Mesenchymal stem cell (in vitro differentiated cells and primary cell): ENCODE data around the gene CHURC1. TPM values are rescaled to one million over a fixed set of nuclear protein-coding genes. Genes with fewer than 3 reads are reported as not detected.

Experiments used
- DNase-seq: peaks from one replicate; pipeline ENCODE4 v3.0.0-alpha.2; 2013
- H2AFZ ChIP-seq: one replicate; pipeline ENCODE4 v1.6.1; 2013; ENCODE audit warnings: low read depth, mild to moderate bottlenecking, control low read depth, inconsistent platforms, low read length, moderate library complexity
- H2AK5ac ChIP-seq: 2 replicates; pipeline ENCODE4 v1.6.1; 2013; ENCODE audit warnings: low read length, moderate library complexity, mild to moderate bottlenecking, inconsistent platforms; ENCODE audit not compliant: severe bottlenecking
- H2BK120ac ChIP-seq: one replicate; pipeline ENCODE4 v1.6.1; 2013; ENCODE audit warnings: low read depth, mild to moderate bottlenecking, inconsistent platforms, low read length, moderate library complexity
- H2BK12ac ChIP-seq, 2 experiments: one replicate each; pipeline ENCODE4 v1.6.1; 2013; ENCODE audit warnings: inconsistent platforms in 2 of 2, low read length in 2 of 2, mild to moderate bottlenecking in 2 of 2, moderate library complexity in 2 of 2, control low read depth in 1 of 2
- H2BK15ac ChIP-seq: one replicate; pipeline ENCODE4 v1.6.1; 2013; ENCODE audit warnings: mild to moderate bottlenecking, low read depth, inconsistent platforms; ENCODE audit not compliant: poor library complexity, severe bottlenecking
- H2BK5ac ChIP-seq: 2 replicates; pipeline ENCODE4 v1.6.1; 2013; ENCODE audit warnings: low read depth, mild to moderate bottlenecking, low read length, control low read depth, inconsistent platforms; ENCODE audit not compliant: poor library complexity, severe bottlenecking
- H3K14ac ChIP-seq, 2 experiments: one replicate each; pipeline ENCODE4 v1.6.1; 2013; ENCODE audit warnings: inconsistent platforms in 2 of 2, low read length in 2 of 2, control low read depth in 1 of 2, mild to moderate bottlenecking in 1 of 2, moderate library complexity in 1 of 2
- H3K18ac ChIP-seq, 2 experiments: one replicate each; pipeline ENCODE4 v1.6.1; 2013; ENCODE audit warnings: inconsistent platforms in 2 of 2, low read length in 2 of 2, control low read depth in 1 of 2, low read depth in 1 of 2, mild to moderate bottlenecking in 1 of 2
- H3K23ac ChIP-seq, 2 experiments: one replicate each; pipeline ENCODE4 v1.6.1; 2013; ENCODE audit warnings: inconsistent platforms in 2 of 2, low read length in 2 of 2, mild to moderate bottlenecking in 2 of 2, moderate library complexity in 2 of 2, control low read depth in 1 of 2
- H3K27ac ChIP-seq: 2 replicates; pipeline ENCODE4 v1.5.1; 2013; ENCODE audit warnings: mild to moderate bottlenecking, moderate library complexity, low read length, control low read depth, inconsistent platforms; ENCODE audit not compliant: poor library complexity, severe bottlenecking
- H3K27me3 ChIP-seq, 2 experiments: 2 replicates each; pipeline versions ENCODE4 v1.6.1 to v1.7.0; 2013; ENCODE audit warnings: low read length in 2 of 2, mild to moderate bottlenecking in 2 of 2, moderate library complexity in 2 of 2, control low read depth in 1 of 2, inconsistent platforms in 1 of 2; ENCODE audit not compliant: control insufficient read depth in 1 of 2, insufficient read depth in 1 of 2
- H3K36me3 ChIP-seq, 2 experiments: 2 replicates each; pipeline versions ENCODE4 v1.6.1 to v1.7.0; 2013; ENCODE audit warnings: low read length in 2 of 2, control low read depth in 1 of 2, inconsistent platforms in 1 of 2, low read depth in 1 of 2, mild to moderate bottlenecking in 1 of 2; ENCODE audit not compliant: insufficient read depth in 2 of 2, control insufficient read depth in 1 of 2
- H3K4ac ChIP-seq, 2 experiments: one replicate each; pipeline ENCODE4 v1.6.1; 2013; ENCODE audit warnings: inconsistent platforms in 2 of 2, low read length in 2 of 2, mild to moderate bottlenecking in 2 of 2, moderate library complexity in 2 of 2, control low read depth in 1 of 2, low read depth in 1 of 2
- H3K4me1 ChIP-seq: 2 replicates; pipeline ENCODE4 v1.6.1; 2013; ENCODE audit warnings: low read depth, low read length, control low read depth; ENCODE audit not compliant: control insufficient read depth, insufficient read depth
- H3K4me2 ChIP-seq: 2 replicates; pipeline ENCODE4 v1.6.1; 2013; ENCODE audit warnings: low read length, mild to moderate bottlenecking, inconsistent platforms; ENCODE audit not compliant: poor library complexity, severe bottlenecking
- H3K4me3 ChIP-seq, 2 experiments: 2 replicates each; pipeline versions ENCODE4 v1.5.1 to v1.7.0; 2013; ENCODE audit warnings: low read length in 2 of 2, mild to moderate bottlenecking in 2 of 2, control low read depth in 1 of 2, low read depth in 1 of 2; ENCODE audit not compliant: insufficient read depth in 1 of 2
- H3K79me1 ChIP-seq: replicated peaks from 2 replicates; pipeline ENCODE4 v1.6.1; 2013; ENCODE audit warnings: mild to moderate bottlenecking, control low read depth, low read length, inconsistent platforms; ENCODE audit not compliant: poor library complexity, severe bottlenecking
- H3K9ac ChIP-seq: 2 replicates; pipeline ENCODE4 v1.7.0; 2013; ENCODE audit warnings: mild to moderate bottlenecking, low read length, moderate library complexity
- H3K9me3 ChIP-seq: 2 replicates; pipeline ENCODE4 v1.7.0; 2013; ENCODE audit warnings: mild to moderate bottlenecking, low read length; ENCODE audit not compliant: control insufficient read depth
- H4K8ac ChIP-seq: one replicate; pipeline ENCODE4 v1.6.1; 2013; ENCODE audit warnings: inconsistent platforms, mild to moderate bottlenecking, low read length, moderate library complexity
- H4K91ac ChIP-seq: one replicate; pipeline ENCODE4 v1.6.1; 2013; ENCODE audit warnings: mild to moderate bottlenecking, low read length, inconsistent platforms
- WGBS: methylation state at CpG from one replicate; pipeline ENCODE4 v1.1.7; 2013; ENCODE audit warnings: mixed read lengths; 5-methylcytosine and 5-hydroxymethylcytosine counted together
- polyA plus RNA-seq, 2 experiments: library from polyadenylated mRNA; stranded (reverse); fragments of 200-250 nt; gene quantifications; one replicate each; pipeline ENCODE4 v1.2.3, GENCODE V29; 2013

CHURC1 gene
- 80.1 TPM for polyA plus RNA-seq (2013, experiment 1 of 2)
- 83.0 TPM for polyA plus RNA-seq (2013, experiment 2 of 2)

- H3K4me2 ChIP-seq: peak within 1 kb of the TSS; percentile 65
- peak within 1 kb of the TSS; percentile 97 for H3K9ac ChIP-seq
- no peak within 1 kb of the TSS for H3K23ac ChIP-seq
- peak within 1 kb of the TSS; percentile 83 for H2AK5ac ChIP-seq
- H3K27ac ChIP-seq: peak within 1 kb of the TSS; percentile 83
- WGBS: under 1% methylated on average over 49 of the region's 49 CpGs
- H3K4ac ChIP-seq: peak within 1 kb of the TSS; percentile 83 to 95
- H3K9me3 ChIP-seq: no peaks in the 10 kb centered on the region
- peaks cover 3 to 7% of the 10 kb centered on the region in 2 experiments for H3K27me3 ChIP-seq
- no peaks in the 10 kb centered on the region for H3K36me3 ChIP-seq
- peak within 1 kb of the TSS; percentile 39 for H2BK15ac ChIP-seq
- peak within 1 kb of the TSS; percentile 71 for H4K8ac ChIP-seq
- H3K4me3 ChIP-seq: peak within 1 kb of the TSS; percentile 88 to 89
- peak; percentile 98 for DNase-seq
- H3K79me1 ChIP-seq: peaks cover 2% of the 10 kb centered on the region
- peak within 1 kb of the TSS; percentile 35 for H2BK120ac ChIP-seq
- peak within 1 kb of the TSS; percentile 67 for H4K91ac ChIP-seq
- H3K14ac ChIP-seq: peak within 1 kb of the TSS in 1 of 2 experiments; percentile 96
- peak within 1 kb of the TSS; percentile 76 for H2AFZ ChIP-seq
- no peak within 1 kb of the TSS for H2BK12ac ChIP-seq
- H3K4me1 ChIP-seq: peaks cover 4% of the 10 kb centered on the region
- H3K18ac ChIP-seq: peak within 1 kb of the TSS; percentile 78 to 95
- peak within 1 kb of the TSS; percentile 68 for H2BK5ac ChIP-seq
These were observed at the start of gene CHURC1 for GRCh38 chr14:64914237-64915028. Gene CHURC1, plus strand, starts transcription at chr14:64914455. Its CDS starts 41 bp downstream, at chr14:64914496.

GRCh38 chr14:64865109-64865508 lies 49.1 kb upstream of the CHURC1 start:
- Histone ChIP-seq H3K23ac (no peak overlapping the region), H3K79me1 (no peaks in the 10 kb centered on the region), H4K91ac (no peak overlapping the region), H2BK5ac (no peak overlapping the region), H3K4ac (no peak overlapping the region), H3K27ac (no peak overlapping the region), H2AFZ (no peak overlapping the region), H3K9ac (no peak overlapping the region), H2BK120ac (no peak overlapping the region), H3K9me3 (no peaks in the 10 kb centered on the region), H3K4me2 (no peak overlapping the region), H2BK12ac (no peak overlapping the region), H4K8ac (no peak overlapping the region), H3K27me3 (peaks cover 39 to 74% of the 10 kb centered on the region in 2 experiments), H3K36me3 (no peaks in the 10 kb centered on the region), H3K4me1 (no peaks in the 10 kb centered on the region), H3K14ac (no peak overlapping the region), H3K4me3 (no peak overlapping the region), H2AK5ac (no peak overlapping the region), H2BK15ac (no peak overlapping the region), H3K18ac (no peak overlapping the region)
- WGBS: 80% methylated on average over 5 of the region's 6 CpGs
- no peak for DNase-seq

- 70% methylated on average over 6 of the region's 6 CpGs for WGBS
- H2BK12ac ChIP-seq: no peak overlapping the region
- no peaks in the 10 kb centered on the region for H3K9me3 ChIP-seq
- H3K4me1 ChIP-seq: no peaks in the 10 kb centered on the region
- no peak overlapping the region for H3K9ac ChIP-seq
- H2BK5ac ChIP-seq: no peak overlapping the region
- no peak for DNase-seq
- peaks cover 37 to 65% of the 10 kb centered on the region in 2 experiments for H3K27me3 ChIP-seq
- no peaks in the 10 kb centered on the region for H3K36me3 ChIP-seq
- H3K23ac ChIP-seq: no peak overlapping the region
- no peak overlapping the region for H2BK15ac ChIP-seq
- no peak overlapping the region for H3K18ac ChIP-seq
- H4K8ac ChIP-seq: no peak overlapping the region
- no peak overlapping the region for H2AFZ ChIP-seq
- no peak overlapping the region for H3K4me3 ChIP-seq
- H3K27ac ChIP-seq: no peak overlapping the region
- H3K4ac ChIP-seq: no peak overlapping the region
- no peak overlapping the region for H3K4me2 ChIP-seq
- no peaks in the 10 kb centered on the region for H3K79me1 ChIP-seq
- no peak overlapping the region for H2AK5ac ChIP-seq
- no peak overlapping the region for H2BK120ac ChIP-seq
- H4K91ac ChIP-seq: no peak overlapping the region
- no peak overlapping the region for H3K14ac ChIP-seq
These were observed 48.3 kb upstream of the CHURC1 start for GRCh38 chr14:64865992-64866391.

GRCh38 chr14:64867182-64867581 lies 47.1 kb upstream of the CHURC1 start:
- no peak overlapping the region for H3K4me2 ChIP-seq
- no peak overlapping the region for H2BK5ac ChIP-seq
- 84% methylated on average over 3 of the region's 3 CpGs for WGBS
- H2BK12ac ChIP-seq: no peak overlapping the region
- H4K8ac ChIP-seq: no peak overlapping the region
- no peak overlapping the region for H2AK5ac ChIP-seq
- no peak overlapping the region for H3K4me3 ChIP-seq
- DNase-seq: no peak
- no peak overlapping the region for H3K18ac ChIP-seq
- peaks cover 2% of the 10 kb centered on the region for H3K9me3 ChIP-seq
- no peak overlapping the region for H2BK15ac ChIP-seq
- no peaks in the 10 kb centered on the region for H3K79me1 ChIP-seq
- H3K4ac ChIP-seq: no peak overlapping the region
- H3K14ac ChIP-seq: no peak overlapping the region
- peaks cover 27 to 60% of the 10 kb centered on the region in 2 experiments for H3K27me3 ChIP-seq
- no peak overlapping the region for H2BK120ac ChIP-seq
- H3K23ac ChIP-seq: no peak overlapping the region
- H3K9ac ChIP-seq: no peak overlapping the region
- no peak overlapping the region for H4K91ac ChIP-seq
- no peaks in the 10 kb centered on the region for H3K36me3 ChIP-seq
- no peak overlapping the region for H2AFZ ChIP-seq
- no peak overlapping the region for H3K27ac ChIP-seq
- no peaks in the 10 kb centered on the region for H3K4me1 ChIP-seq
